IMR-90 (cell line): ENCODE data around the gene ANXA3. TPM values are rescaled to one million over a fixed set of nuclear protein-coding genes. Genes with fewer than 3 reads are reported as not detected.
A peak's percentile ranks its signal among the peaks of the same experiment; 100 is the strongest.

Experiments used
- ATAC-seq: fragments of 200-7000 bp; cut with Tn5 transposase; 2 replicates; pipeline ENCODE4 v1.9.1; 2020; ENCODE audit warnings: low read depth, mild to moderate bottlenecking, moderate library complexity
- BruUV-seq: library from RNA; stranded (reverse); fragments of 400-500 nt; replicated peaks from 2 replicates; lab custom pipeline; 2021; lab: Mats Ljungman, UMichigan
- CTCF ChIA-PET: fragments of 300-600 bp; formaldehyde crosslinking; extraction: SDS; loops from one replicate; lab custom pipeline; 2021; ENCODE audit warnings: antibody characterized with exemption; lab: Yijun Ruan, JAX
- POLR2A ChIA-PET: fragments of 300-600 bp; sonication (Branson Sonifier 250); formaldehyde crosslinking; loops from one replicate; lab custom pipeline; 2022; ENCODE audit warnings: antibody characterized with exemption; ENCODE audit not compliant: unreplicated experiment; lab: Charles Lee
- DNase-seq: peaks from one replicate; pipeline ENCODE4 v3.0.0; 2013
- H2AFZ ChIP-seq: replicated peaks from 2 replicates; pipeline ENCODE3; 2013; ENCODE audit warnings: low read length, mild to moderate bottlenecking; ENCODE audit not compliant: poor library complexity
- H2AK5ac ChIP-seq: 2 replicates; pipeline ENCODE4 v1.6.1; 2013; ENCODE audit warnings: low read depth, low read length, inconsistent platforms
- H2AK9ac ChIP-seq: replicated peaks from 2 replicates; pipeline ENCODE3; 2013; ENCODE audit warnings: mild to moderate bottlenecking, low read depth, low read length, moderate library complexity; ENCODE audit not compliant: poor library complexity
- H2BK120ac ChIP-seq: 2 replicates; pipeline ENCODE4 v1.6.1; 2013; ENCODE audit warnings: low read depth, low read length, inconsistent platforms
- H2BK15ac ChIP-seq: 3 replicates; pipeline ENCODE4 v1.6.1; 2013; ENCODE audit warnings: low read depth, low read length, inconsistent platforms
- H2BK20ac ChIP-seq: 2 replicates; pipeline ENCODE4 v1.6.1; 2013; ENCODE audit warnings: low read depth, mild to moderate bottlenecking, inconsistent platforms, low read length, moderate library complexity
- H2BK5ac ChIP-seq: 2 replicates; pipeline ENCODE4 v1.6.1; 2013; ENCODE audit warnings: mild to moderate bottlenecking, low read depth, low read length, inconsistent platforms; ENCODE audit not compliant: poor library complexity, severe bottlenecking
- H3K14ac ChIP-seq: replicated peaks from 2 replicates; pipeline ENCODE4 v1.6.1; 2013; ENCODE audit warnings: low read depth, low read length, inconsistent platforms
- H3K18ac ChIP-seq: 2 replicates; pipeline ENCODE4 v1.6.1; 2013; ENCODE audit warnings: low read depth, low read length, control low read depth
- H3K23ac ChIP-seq: 2 replicates; pipeline ENCODE4 v1.6.1; 2013; ENCODE audit warnings: low read depth, low read length, inconsistent platforms
- H3K27ac ChIP-seq: 2 replicates; pipeline ENCODE4 v1.5.1; 2013; ENCODE audit warnings: mild to moderate bottlenecking, control low read depth, low read length; ENCODE audit not compliant: insufficient read depth
- H3K27me3 ChIP-seq: 2 replicates; pipeline ENCODE4 v1.6.1; 2013; ENCODE audit warnings: low read length; ENCODE audit not compliant: control insufficient read depth, insufficient read depth
- H3K36me3 ChIP-seq: 2 replicates; pipeline ENCODE4 v1.6.1; 2013; ENCODE audit warnings: low read length, mixed read lengths; ENCODE audit not compliant: control insufficient read depth, insufficient read depth
- H3K4ac ChIP-seq: 2 replicates; pipeline ENCODE4 v1.6.1; 2013; ENCODE audit warnings: low read depth, low read length, inconsistent platforms
- H3K4me1 ChIP-seq: 2 replicates; pipeline ENCODE4 v1.6.1; 2013; ENCODE audit warnings: low read length, mixed read lengths; ENCODE audit not compliant: control insufficient read depth, insufficient read depth
- H3K4me2 ChIP-seq: 2 replicates; pipeline ENCODE4 v1.6.1; 2013; ENCODE audit warnings: low read depth, mild to moderate bottlenecking, control low read depth, low read length, moderate library complexity
- H3K4me3 ChIP-seq: 2 replicates; pipeline ENCODE4 v1.5.1; 2013; ENCODE audit warnings: low read depth, mild to moderate bottlenecking, control low read depth, low read length, moderate library complexity; ENCODE audit not compliant: insufficient read depth
- H3K56ac ChIP-seq: 2 replicates; pipeline ENCODE4 v1.6.1; 2013; ENCODE audit warnings: low read length, inconsistent platforms; ENCODE audit not compliant: insufficient read depth; ENCODE audit errors: extremely low read depth
- H3K79me1 ChIP-seq, 2 experiments: 2 replicates each; pipeline ENCODE4 v1.6.1; 2013; ENCODE audit warnings: low read length in 2 of 2, inconsistent platforms in 1 of 2, low read depth in 1 of 2
- H3K9ac ChIP-seq: 2 replicates; pipeline ENCODE4 v1.6.1; 2013; ENCODE audit warnings: low read depth, low read length, control low read depth
- H3K9me1 ChIP-seq: 2 replicates; pipeline ENCODE4 v1.6.1; 2013; ENCODE audit warnings: low read length, inconsistent platforms; ENCODE audit not compliant: insufficient read depth
- H3K9me3 ChIP-seq: 2 replicates; pipeline ENCODE4 v1.6.1; 2013; ENCODE audit warnings: low read length; ENCODE audit not compliant: control insufficient read depth, insufficient read depth
- H4K20me1 ChIP-seq: 2 replicates; pipeline ENCODE4 v1.6.1; 2013; ENCODE audit warnings: low read length, inconsistent platforms; ENCODE audit not compliant: insufficient read depth
- H4K5ac ChIP-seq: 2 replicates; pipeline ENCODE4 v1.6.1; 2013; ENCODE audit warnings: mild to moderate bottlenecking, low read depth, low read length, control low read depth
- H4K8ac ChIP-seq, 2 experiments: 2 replicates each; pipeline ENCODE4 v1.6.1; 2013; ENCODE audit warnings: low read depth in 2 of 2, low read length in 2 of 2, control low read depth in 1 of 2, inconsistent platforms in 1 of 2
- H4K91ac ChIP-seq: 2 replicates; pipeline ENCODE4 v1.6.1; 2013; ENCODE audit warnings: low read depth, low read length, inconsistent platforms; ENCODE audit not compliant: insufficient read depth
- MAZ ChIP-seq: IDR thresholded peaks from 2 replicates; pipeline ENCODE4 v1.6.1; 2012; ENCODE audit warnings: low read depth, mild to moderate bottlenecking, low read length, improper control_type of control experiment, moderate library complexity, borderline replicate concordance
- dilution Hi-C: fragments of 300-500 bp; cut with HindIII; formaldehyde crosslinking; loops from one replicate; pipeline ENCODE4 v1.14.3; 2018; ENCODE audit warnings: low sequenced_read_pairs; ENCODE audit not compliant: unreplicated experiment
- in situ Hi-C: fragments of 300-500 bp; cut with MboI; formaldehyde crosslinking; loops from 3 replicates; pipeline ENCODE4 v1.14.3; 2019; ENCODE audit warnings: low sequenced_read_pairs, inconsistent platforms, mixed read lengths
- intact Hi-C: fragments of 100-400 bp; cut with micrococcal nuclease; formaldehyde crosslinking; loops from 2 replicates; pipeline ENCODE4 v1.10.0; 2022
- polyA plus RNA-seq, 3 experiments: library from polyadenylated mRNA; depleted of rRNA; stranded (reverse); fragments of >200 nt; gene quantifications; 2 replicates each; pipeline ENCODE4 v1.2.3, GENCODE V29; 2012; ENCODE audit warnings: low replicate concordance in 1 of 3
- total RNA-seq: library from RNA; depleted of rRNA; stranded (reverse); fragments of >200 nt; gene quantifications from 2 replicates; pipeline ENCODE4 v1.2.3, GENCODE V29; 2012
- TF ChIP-seq, protein P1 (sequence below): fragments of 150-350 bp; IDR thresholded peaks from 2 replicates; pipeline ENCODE4 v1.6.1; 2017; ENCODE audit warnings: mild to moderate bottlenecking, antibody characterized with exemption, low read length, low read depth

ANXA3 gene
- total and polyA plus RNA-seq, 2 of the 4 experiments (the other 2 are of a cell fraction) = 4.2 to 5.0 TPM

DNA sequence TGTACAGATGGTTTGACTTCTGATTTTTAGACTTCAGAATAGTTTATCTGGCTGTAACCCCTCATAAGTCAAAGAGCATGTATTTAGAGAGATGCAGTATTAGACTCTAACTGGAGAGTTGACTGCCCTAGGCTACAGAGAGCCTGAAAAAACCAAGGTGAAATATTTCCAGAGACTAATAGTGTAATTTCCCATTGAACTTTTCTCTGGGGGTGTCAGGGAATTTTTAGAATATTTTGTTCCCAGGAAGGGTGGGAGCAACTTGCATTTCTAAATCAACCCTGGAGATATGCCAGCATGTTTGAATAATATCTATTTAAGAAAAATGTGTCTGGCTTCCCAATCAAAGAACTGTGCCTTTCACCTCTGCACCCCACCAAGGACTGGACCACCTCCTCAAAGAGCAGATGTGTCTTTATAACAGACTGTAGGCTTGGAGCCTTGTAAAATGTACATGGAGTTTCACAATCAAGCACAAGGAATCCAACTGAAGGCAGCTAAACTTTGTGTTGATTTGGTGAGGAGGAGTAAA is 2.0 kb downstream of the ANXA3 start:
- intact Hi-C loops = no loop called here
- Histone ChIP-seq H3K36me3 (no peaks in the 10 kb centered on the region), H3K14ac (no peak overlapping the region), H3K9me1 (peaks cover 4% of the 10 kb centered on the region), H3K9me3 (no peaks in the 10 kb centered on the region), H3K23ac (no peak overlapping the region), H3K18ac (peak overlapping the region; percentile 23; the same call in 1 of the 2 replicates), H2AFZ (no peak overlapping the region), H4K91ac (no peak overlapping the region), H4K8ac (no peak overlapping the region), H3K27me3 (no peaks in the 10 kb centered on the region), H3K4me3 (no peak overlapping the region), H2BK5ac (no peak overlapping the region), H2BK120ac (peak overlapping the region; percentile 16; the same call in 1 of the 2 replicates), H4K20me1 (no peaks in the 10 kb centered on the region), H3K4ac (no peak overlapping the region), H3K9ac (no peak overlapping the region), H3K27ac (no peak overlapping the region), H2BK20ac (peak overlapping the region; percentile 29; the same call in 1 of the 2 replicates), H4K5ac (no peak overlapping the region), H2AK5ac (no peak overlapping the region), H2BK15ac (no peak overlapping the region), H3K56ac (no peak overlapping the region), H3K4me1 (peaks cover 3% of the 10 kb centered on the region), H3K79me1 (no peaks in the 10 kb centered on the region; a peak in 1 of 4 replicates), H2AK9ac (no peak overlapping the region), H3K4me2 (no peak overlapping the region)
- ATAC-seq = no peak
- in situ Hi-C loops = no loop called here
- ChIA-PET CTCF (no interaction called here), POLR2A (no interaction called here)
- no peak for TF ChIP-seq MAZ
- TF ChIP-seq, protein P1, sequence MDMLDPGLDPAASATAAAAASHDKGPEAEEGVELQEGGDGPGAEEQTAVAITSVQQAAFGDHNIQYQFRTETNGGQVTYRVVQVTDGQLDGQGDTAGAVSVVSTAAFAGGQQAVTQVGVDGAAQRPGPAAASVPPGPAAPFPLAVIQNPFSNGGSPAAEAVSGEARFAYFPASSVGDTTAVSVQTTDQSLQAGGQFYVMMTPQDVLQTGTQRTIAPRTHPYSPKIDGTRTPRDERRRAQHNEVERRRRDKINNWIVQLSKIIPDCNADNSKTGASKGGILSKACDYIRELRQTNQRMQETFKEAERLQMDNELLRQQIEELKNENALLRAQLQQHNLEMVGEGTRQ = no peak
- DNase-seq = no peak
- dilution Hi-C loops = no loop called here
- no TSS peak for BruUV-seq
